ENCODE measurements around the gene CPXM1. TPM values are rescaled to one million over a fixed set of nuclear protein-coding genes. Genes with fewer than 3 reads are reported as not detected.

The CPXM1 gene
- total RNA-seq, 1 experiment from 2014 or later, result 0.17 TPM

- TF ChIP-seq REST (IDR thresholded peaks at IDR 0.05; ENCODE audit: low read depth), result no peak
These were observed 51.0 kb downstream of the CPXM1 start (continued) for GRCh38 chr20:2749343-2749950.

GRCh38 chr20:2748551-2749342 is 51.7 kb downstream of the CPXM1 start:
- no TSS peak for BruUV-seq (replicated peaks)
- H4K20me1 ChIP-seq (ENCODE audit: insufficient read depth), result no peaks in the 10 kb centered on the region
- POLR2A ChIA-PET, result no interaction called here
- RAD21 ChIA-PET (ENCODE audit: low non-redundant PET in 1 of 2, low total read pairs in 2 of 2, uncharacterized antibody in 2 of 2, unreplicated experiment in 2 of 2), result no interaction called here
- no peak overlapping the region for H2AFZ ChIP-seq (ENCODE audit: low read depth, low read length, poor library complexity, severe bottlenecking)
- DNase-seq (ENCODE audit: low read depth, low spot score) (no peak), ATAC-seq (no peak)
- no peak overlapping the region for H3K9ac ChIP-seq (ENCODE audit: low read length)
- no peaks in the 10 kb centered on the region for H3K79me2 ChIP-seq (ENCODE audit: insufficient read depth, low read length)
- CTCF ChIA-PET, result no interaction called here
- no peaks in the 10 kb centered on the region for H3K9me3 ChIP-seq (ENCODE audit: control insufficient read depth in 1 of 2, insufficient read depth in 1 of 2, low read depth in 1 of 2, low read length in 2 of 2)
- H3K9me2 ChIP-seq (ENCODE audit: insufficient read depth), result no peaks in the 10 kb centered on the region
- H3K4me2 ChIP-seq (ENCODE audit: low read length), result no peak overlapping the region
- H3K4me3 ChIP-seq (replicated peaks in 1 of 2; ENCODE audit: low read depth in 1 of 2, low read length in 2 of 2), result no peak overlapping the region
- H3K27ac ChIP-seq (ENCODE audit: low read depth, low read length), result no peak overlapping the region
- no peak for TF ChIP-seq POLR2A (IDR thresholded peaks at IDR 0.05; ENCODE audit: borderline replicate concordance, extremely low read depth, insufficient read depth, insufficient read length)
- TF ChIP-seq, protein P1, sequence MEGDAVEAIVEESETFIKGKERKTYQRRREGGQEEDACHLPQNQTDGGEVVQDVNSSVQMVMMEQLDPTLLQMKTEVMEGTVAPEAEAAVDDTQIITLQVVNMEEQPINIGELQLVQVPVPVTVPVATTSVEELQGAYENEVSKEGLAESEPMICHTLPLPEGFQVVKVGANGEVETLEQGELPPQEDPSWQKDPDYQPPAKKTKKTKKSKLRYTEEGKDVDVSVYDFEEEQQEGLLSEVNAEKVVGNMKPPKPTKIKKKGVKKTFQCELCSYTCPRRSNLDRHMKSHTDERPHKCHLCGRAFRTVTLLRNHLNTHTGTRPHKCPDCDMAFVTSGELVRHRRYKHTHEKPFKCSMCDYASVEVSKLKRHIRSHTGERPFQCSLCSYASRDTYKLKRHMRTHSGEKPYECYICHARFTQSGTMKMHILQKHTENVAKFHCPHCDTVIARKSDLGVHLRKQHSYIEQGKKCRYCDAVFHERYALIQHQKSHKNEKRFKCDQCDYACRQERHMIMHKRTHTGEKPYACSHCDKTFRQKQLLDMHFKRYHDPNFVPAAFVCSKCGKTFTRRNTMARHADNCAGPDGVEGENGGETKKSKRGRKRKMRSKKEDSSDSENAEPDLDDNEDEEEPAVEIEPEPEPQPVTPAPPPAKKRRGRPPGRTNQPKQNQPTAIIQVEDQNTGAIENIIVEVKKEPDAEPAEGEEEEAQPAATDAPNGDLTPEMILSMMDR (IDR thresholded peaks at IDR 0.05 in 2 of 3, conservative IDR thresholded peaks at IDR 0.05 in 1 of 3; ENCODE audit: borderline replicate concordance in 1 of 3, insufficient read depth in 1 of 3, low read depth in 2 of 3, low read length in 2 of 3), result no peak
- no peak for TF ChIP-seq EGR1 (IDR thresholded peaks at IDR 0.05; ENCODE audit: low read depth)
- peaks cover 0 to 16% of the 10 kb centered on the region in 2 experiments; a peak in 2 of 4 replicates for H3K4me1 ChIP-seq (ENCODE audit: control insufficient read depth in 1 of 2, insufficient read depth in 2 of 2, low read length in 2 of 2)
- no peaks in the 10 kb centered on the region for H3K36me3 ChIP-seq (ENCODE audit: control insufficient read depth in 1 of 2, insufficient read depth in 2 of 2, low read length in 2 of 2)
- intact Hi-C loops (cut with micrococcal nuclease), result no loop called here
- H3K27me3 ChIP-seq (ENCODE audit: insufficient read depth, low read length), result no peaks in the 10 kb centered on the region
